Breast epithelium (tissue), 4 donors: ENCODE data around the gene GTF3A. TPM values are rescaled to one million over a fixed set of nuclear protein-coding genes. Genes with fewer than 3 reads are reported as not detected.

Experiments
- DNase-seq, 2 donors: peaks; one replicate each; pipeline ENCODE4 v3.0.0-alpha.2; 2019; ENCODE audit warnings: low spot score in 2 of 2
- H3K27ac ChIP-seq, 2 donors: fragments of 200-600 bp; sonication (generic) in 1 of 2; one replicate each; pipeline ENCODE4 v1.5.1; 2016 to 2019; ENCODE audit warnings: mild to moderate bottlenecking in 1 of 2
- H3K27me3 ChIP-seq, 2 donors: fragments of 200-600 bp; sonication (generic) in 1 of 2; one replicate each; pipeline versions ENCODE4 v1.5.1 to v1.6.0; 2017 to 2019; ENCODE audit warnings: control low read depth in 1 of 2, mild to moderate bottlenecking in 1 of 2
- H3K36me3 ChIP-seq: fragments of 200-600 bp; one replicate; pipeline ENCODE4 v1.5.1; 2019
- H3K4me1 ChIP-seq, 2 donors: fragments of 200-600 bp; sonication (generic); one replicate each; pipeline ENCODE4 v1.5.1; 2016 to 2019; ENCODE audit warnings: control low read depth in 1 of 2
- H3K4me3 ChIP-seq, 3 donors: fragments of 200-600 bp; sonication (generic); 1 replicate in 2 of 3; 2 replicates in 1 of 3; pipeline ENCODE4 v1.5.1; 2016 to 2019; ENCODE audit warnings: mild to moderate bottlenecking in 3 of 3, moderate library complexity in 2 of 3
- H3K9me3 ChIP-seq, 2 donors: fragments of 200-600 bp; sonication (generic) in 1 of 2; one replicate each; pipeline ENCODE4 v1.5.1; 2016 to 2019; ENCODE audit warnings: control low read depth in 1 of 2
- POLR2A ChIP-seq: fragments of 450-650 bp; IDR thresholded peaks from one replicate; pipeline ENCODE4 v1.6.1; 2016; ENCODE audit warnings: antibody characterized with exemption, mild to moderate bottlenecking, moderate library complexity
- POLR2AphosphoS5 ChIP-seq, 3 donors: sonication (generic); formaldehyde crosslinking; IDR thresholded peaks; one replicate each; pipeline ENCODE4 v1.6.1; 2017; ENCODE audit warnings: antibody characterized with exemption in 3 of 3
- intact Hi-C: fragments of 100-400 bp; cut with DNase I; formaldehyde crosslinking; loops from one replicate; pipeline ENCODE4 v1.15.1; 2023; ENCODE audit warnings: low total_unique reads
- total RNA-seq, 3 donors: library from RNA; depleted of rRNA; stranded (reverse); fragments of >200 nt; gene quantifications; one replicate each; pipeline ENCODE4 v1.1.0, GENCODE V29; 2016
- TF ChIP-seq, protein P1 (sequence below), 3 donors: fragments of 450-650 bp; IDR thresholded peaks; one replicate each; pipeline ENCODE4 v1.5.1; 2016 to 2017; ENCODE audit warnings: antibody characterized with exemption in 3 of 3, mild to moderate bottlenecking in 3 of 3, moderate library complexity in 3 of 3

Gene GTF3A
- total RNA-seq, 3 donors from 2014 or later = 124 to 186 (median 175) TPM

DNA sequence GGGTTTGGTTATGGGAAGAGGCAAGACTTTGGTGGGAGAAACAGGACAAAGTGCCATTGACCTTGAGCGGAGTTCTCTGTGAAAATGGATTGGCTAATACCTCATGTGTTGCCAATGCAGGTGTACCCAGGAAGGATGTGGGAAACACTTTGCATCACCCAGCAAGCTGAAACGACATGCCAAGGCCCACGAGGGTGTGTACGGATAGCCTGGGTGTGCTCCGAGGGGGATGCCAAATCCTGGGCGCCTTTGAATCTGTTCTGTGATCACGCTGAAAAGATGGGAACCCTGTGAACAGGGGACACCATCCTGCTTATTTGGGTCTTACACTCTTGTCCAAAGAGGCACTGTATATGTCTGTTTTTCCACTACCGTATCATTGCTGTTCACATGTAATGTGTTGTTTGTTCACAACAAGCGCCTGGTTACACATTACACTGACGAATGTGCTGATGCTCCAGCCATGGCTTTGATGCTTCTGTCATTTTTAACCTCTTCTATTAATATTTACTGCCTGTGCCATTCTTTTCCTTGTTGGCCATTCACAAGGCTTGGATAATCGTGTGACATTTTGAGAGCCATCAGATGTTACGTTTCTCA is 8.3 kb downstream of the GTF3A start:
- H3K9me3 ChIP-seq = no peaks in the 10 kb centered on the region
- no peaks in the 10 kb centered on the region for H3K27me3 ChIP-seq
- peaks cover 17% of the 10 kb centered on the region for H3K36me3 ChIP-seq
- H3K4me3 ChIP-seq = no peak overlapping the region
- intact Hi-C loops = no loop called here
- no peak overlapping the region for H3K27ac ChIP-seq
- no peak for DNase-seq
- no peaks in the 10 kb centered on the region for H3K4me1 ChIP-seq
- TF ChIP-seq, protein P1, sequence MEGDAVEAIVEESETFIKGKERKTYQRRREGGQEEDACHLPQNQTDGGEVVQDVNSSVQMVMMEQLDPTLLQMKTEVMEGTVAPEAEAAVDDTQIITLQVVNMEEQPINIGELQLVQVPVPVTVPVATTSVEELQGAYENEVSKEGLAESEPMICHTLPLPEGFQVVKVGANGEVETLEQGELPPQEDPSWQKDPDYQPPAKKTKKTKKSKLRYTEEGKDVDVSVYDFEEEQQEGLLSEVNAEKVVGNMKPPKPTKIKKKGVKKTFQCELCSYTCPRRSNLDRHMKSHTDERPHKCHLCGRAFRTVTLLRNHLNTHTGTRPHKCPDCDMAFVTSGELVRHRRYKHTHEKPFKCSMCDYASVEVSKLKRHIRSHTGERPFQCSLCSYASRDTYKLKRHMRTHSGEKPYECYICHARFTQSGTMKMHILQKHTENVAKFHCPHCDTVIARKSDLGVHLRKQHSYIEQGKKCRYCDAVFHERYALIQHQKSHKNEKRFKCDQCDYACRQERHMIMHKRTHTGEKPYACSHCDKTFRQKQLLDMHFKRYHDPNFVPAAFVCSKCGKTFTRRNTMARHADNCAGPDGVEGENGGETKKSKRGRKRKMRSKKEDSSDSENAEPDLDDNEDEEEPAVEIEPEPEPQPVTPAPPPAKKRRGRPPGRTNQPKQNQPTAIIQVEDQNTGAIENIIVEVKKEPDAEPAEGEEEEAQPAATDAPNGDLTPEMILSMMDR (IDR thresholded peaks at IDR 0.05) = no peak
- TF ChIP-seq POLR2A = no peak
- no peak for TF ChIP-seq POLR2AphosphoS5 (IDR thresholded peaks at IDR 0.05)

DNA sequence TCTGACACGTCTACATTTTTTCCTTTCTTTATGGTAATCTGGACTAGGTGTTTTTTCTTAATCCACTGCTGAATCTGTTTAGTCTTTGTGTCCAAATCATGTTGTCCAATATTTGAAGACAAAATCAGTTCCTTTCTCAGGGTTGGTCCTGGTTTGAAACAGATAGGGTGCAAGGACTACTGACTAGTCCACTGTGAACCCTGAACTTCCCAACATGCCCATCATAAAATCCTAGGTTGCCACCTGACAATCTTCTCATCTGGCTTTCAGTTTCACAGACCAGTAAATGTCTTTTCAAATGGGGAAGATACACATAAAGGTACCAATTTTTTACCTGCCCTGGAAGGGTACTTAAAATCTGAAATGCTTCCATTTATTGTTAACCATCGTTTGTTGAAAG is 12.7 kb downstream of the GTF3A start:
- H3K27ac ChIP-seq = no peak overlapping the region
- H3K9me3 ChIP-seq = no peaks in the 10 kb centered on the region
- no peaks in the 10 kb centered on the region for H3K4me1 ChIP-seq
- intact Hi-C loops = no loop called here
- no peak for DNase-seq
- peaks cover 10% of the 10 kb centered on the region for H3K36me3 ChIP-seq
- no peak for TF ChIP-seq POLR2A
- TF ChIP-seq, protein P1 (IDR thresholded peaks at IDR 0.05) = no peak
- no peak for TF ChIP-seq POLR2AphosphoS5 (IDR thresholded peaks at IDR 0.05)
- H3K27me3 ChIP-seq = no peaks in the 10 kb centered on the region
- no peak overlapping the region for H3K4me3 ChIP-seq

DNA sequence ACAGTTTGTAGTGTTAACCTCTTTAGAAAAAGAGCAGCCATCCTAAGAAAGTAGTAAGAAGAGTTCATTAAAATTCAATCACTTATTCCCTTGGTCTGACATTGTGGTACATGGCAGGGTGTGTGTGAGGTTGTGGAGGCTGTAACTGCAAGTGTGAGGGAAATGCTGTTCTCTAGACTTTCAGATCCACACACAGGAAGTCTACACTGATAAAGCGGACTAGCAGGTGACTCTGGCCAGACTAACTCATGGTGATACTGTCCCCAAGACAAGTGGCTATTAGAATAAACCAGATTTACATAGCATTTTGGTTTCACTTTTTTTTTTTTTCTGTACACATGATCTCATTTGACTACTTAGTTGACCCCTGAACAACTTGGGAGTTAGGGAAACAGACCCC is 16.0 kb downstream of the GTF3A start:
- no peak overlapping the region for H3K27ac ChIP-seq
- DNase-seq = no peak
- no peaks in the 10 kb centered on the region for H3K9me3 ChIP-seq
- H3K36me3 ChIP-seq = no peaks in the 10 kb centered on the region
- intact Hi-C loops = no loop called here
- TF ChIP-seq POLR2A (no peak), POLR2AphosphoS5 (IDR thresholded peaks at IDR 0.05) (no peak)
- TF ChIP-seq, protein P1 (IDR thresholded peaks at IDR 0.05) = no peak
- no peaks in the 10 kb centered on the region for H3K27me3 ChIP-seq
- no peak overlapping the region for H3K4me3 ChIP-seq
- no peaks in the 10 kb centered on the region for H3K4me1 ChIP-seq

DNA sequence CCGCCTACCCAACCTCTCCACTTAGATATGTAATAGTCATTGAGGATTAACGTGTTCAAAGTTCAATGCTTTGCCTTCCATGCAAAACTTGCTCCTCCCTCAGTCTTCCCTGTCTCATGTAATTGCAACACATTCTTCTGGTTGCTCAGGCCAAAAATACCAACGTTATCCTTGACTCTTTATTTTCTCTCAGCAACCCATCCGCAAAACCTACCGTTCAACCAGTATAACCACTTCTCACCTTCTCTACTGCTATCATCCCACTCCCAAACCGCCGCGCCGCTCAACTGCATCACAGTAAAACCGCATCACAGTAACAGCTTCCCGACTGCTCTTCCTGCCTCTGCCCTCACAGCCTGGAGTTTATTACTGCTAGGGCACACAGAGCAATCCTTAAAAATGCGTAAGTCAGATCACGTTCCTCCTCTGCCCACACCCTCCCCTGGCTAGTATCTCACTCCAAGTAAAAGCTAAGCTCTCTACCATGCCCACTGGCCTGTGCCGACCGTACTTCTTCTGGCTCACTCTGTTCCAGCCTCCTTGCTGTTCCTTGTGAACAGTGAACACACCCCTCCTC is 17.7 kb downstream of the GTF3A start:
- no peak overlapping the region for H3K4me3 ChIP-seq
- H3K27me3 ChIP-seq = no peaks in the 10 kb centered on the region
- H3K36me3 ChIP-seq = no peaks in the 10 kb centered on the region
- H3K4me1 ChIP-seq = no peaks in the 10 kb centered on the region
- no peak for TF ChIP-seq POLR2AphosphoS5 (IDR thresholded peaks at IDR 0.05)
- TF ChIP-seq POLR2A = no peak
- TF ChIP-seq, protein P1 (IDR thresholded peaks at IDR 0.05) = no peak
- H3K27ac ChIP-seq = peak overlapping the region in 1 of 2 donors; percentile 53
- intact Hi-C loops = no loop called here
- H3K9me3 ChIP-seq = no peaks in the 10 kb centered on the region
- DNase-seq = no peak

DNA sequence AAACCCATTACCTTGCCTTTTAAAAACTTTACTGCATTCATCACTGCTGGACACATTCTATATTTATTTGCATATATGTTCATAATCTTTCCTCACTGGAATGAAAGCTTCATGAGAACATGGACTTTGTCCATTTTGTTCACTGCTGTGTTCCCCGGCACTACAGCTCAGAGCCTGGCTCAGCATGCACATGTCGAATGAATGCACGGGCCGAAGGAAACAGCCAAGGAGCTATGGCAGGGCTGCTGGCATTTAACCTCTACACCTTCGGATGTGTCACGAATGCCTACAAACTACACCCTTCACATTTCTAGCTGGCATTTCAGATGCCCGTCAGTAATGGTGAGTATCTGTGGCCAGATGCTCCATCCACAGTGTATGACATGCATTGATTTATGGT is 18.4 kb downstream of the GTF3A start:
- TF ChIP-seq POLR2AphosphoS5 (IDR thresholded peaks at IDR 0.05) (no peak), POLR2A (no peak)
- TF ChIP-seq, protein P1 (IDR thresholded peaks at IDR 0.05) = no peak
- H3K4me1 ChIP-seq = no peaks in the 10 kb centered on the region
- intact Hi-C loops = no loop called here
- no peak overlapping the region for H3K27ac ChIP-seq
- H3K36me3 ChIP-seq = no peaks in the 10 kb centered on the region
- no peak overlapping the region for H3K4me3 ChIP-seq
- H3K9me3 ChIP-seq = no peaks in the 10 kb centered on the region
- H3K27me3 ChIP-seq = no peaks in the 10 kb centered on the region
- no peak for DNase-seq
